Tibial artery (tissue), 4 donors: ENCODE results near the gene KAT6B.
A peak's percentile ranks its signal among the peaks of the same experiment; 100 is the strongest.

Experiments used
- DNase-seq, 2 donors: peaks; one replicate each; pipeline ENCODE4 v3.0.0-alpha.2; 2019
- H3K27ac ChIP-seq, 2 donors: fragments of 200-600 bp; sonication (generic) in 1 of 2; 1 replicate in 1 of 2; 2 replicates in 1 of 2; pipeline ENCODE4 v1.5.1; 2018 to 2019; ENCODE audit warnings: mild to moderate bottlenecking in 1 of 2
- H3K27me3 ChIP-seq, 2 donors: fragments of 200-600 bp; sonication (generic) in 1 of 2; one replicate each; pipeline versions ENCODE4 v1.5.1 to v1.6.0; 2016 to 2019
- H3K36me3 ChIP-seq, 3 donors: fragments of 200-600 bp; sonication (generic) in 2 of 3; one replicate each; pipeline ENCODE4 v1.5.1; 2016 to 2019; ENCODE audit warnings: mild to moderate bottlenecking in 2 of 3
- H3K4me1 ChIP-seq, 4 donors: fragments of 200-600 bp; sonication (generic) in 2 of 4; 1 replicate in 3 of 4; 2 replicates in 1 of 4; pipeline ENCODE4 v1.5.1; 2016 to 2019
- H3K4me3 ChIP-seq, 2 donors: fragments of 200-600 bp; sonication (generic) in 1 of 2; 1 replicate in 1 of 2; 2 replicates in 1 of 2; pipeline ENCODE4 v1.5.1; 2018 to 2019; ENCODE audit warnings: mild to moderate bottlenecking in 2 of 2
- H3K9me3 ChIP-seq, 3 donors: fragments of 200-600 bp; sonication (generic) in 1 of 3; one replicate each; pipeline ENCODE4 v1.5.1; 2016 to 2019
- CTCF ChIP-seq, 2 experiments: fragments of 200-600 bp in 1 of 2; fragments of 450-650 bp in 1 of 2; IDR thresholded peaks; one replicate each; pipeline ENCODE4 v1.5.1; 2017 to 2019; ENCODE audit warnings: antibody characterized with exemption in 2 of 2, mild to moderate bottlenecking in 1 of 2, moderate library complexity in 1 of 2
- intact Hi-C: fragments of 100-400 bp; cut with DNase I; formaldehyde crosslinking; loops from one replicate; pipeline ENCODE4 v1.15.0; 2023; ENCODE audit warnings: low total_unique reads

KAT6B gene

GRCh38 chr10:74808501-74808900 lies 17.9 kb upstream of the KAT6B start:
- Histone ChIP-seq H3K27me3 (no peaks in the 10 kb centered on the region), H3K36me3 (no peaks in the 10 kb centered on the region), H3K9me3 (no peaks in the 10 kb centered on the region), H3K27ac (no peak overlapping the region), H3K4me1 (no peaks in the 10 kb centered on the region), H3K4me3 (no peak overlapping the region)
- DNase-seq = no peak
- no peak for TF ChIP-seq CTCF (IDR thresholded peaks at IDR 0.05)
- intact Hi-C loops = no loop called here

DNA sequence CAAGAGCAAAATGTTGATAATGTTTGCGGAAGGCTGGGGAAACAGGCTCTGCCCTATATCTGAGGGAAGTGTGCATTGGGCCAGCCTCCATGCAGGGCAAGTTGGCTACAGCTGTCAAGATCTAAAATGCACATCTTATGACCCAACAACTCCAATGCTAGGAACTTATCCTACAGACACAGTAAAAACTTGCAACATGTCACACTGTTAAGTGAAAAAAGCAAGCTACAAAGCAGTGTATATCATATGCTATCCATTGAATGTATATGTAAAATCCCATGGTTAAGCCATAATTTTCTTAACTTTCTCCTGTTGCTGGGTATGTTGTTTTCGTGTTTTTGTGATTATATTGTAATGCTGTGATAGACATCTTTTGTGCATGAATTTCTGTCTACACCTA lies 16.3 kb upstream of the KAT6B start:
- intact Hi-C loops = no loop called here
- Histone ChIP-seq H3K27ac (no peak overlapping the region), H3K9me3 (no peaks in the 10 kb centered on the region), H3K27me3 (no peaks in the 10 kb centered on the region), H3K36me3 (no peaks in the 10 kb centered on the region), H3K4me3 (no peak overlapping the region), H3K4me1 (no peaks in the 10 kb centered on the region)
- peak in 1 of 2 donors; percentile 1 for DNase-seq
- no peak for TF ChIP-seq CTCF (IDR thresholded peaks at IDR 0.05)

DNA sequence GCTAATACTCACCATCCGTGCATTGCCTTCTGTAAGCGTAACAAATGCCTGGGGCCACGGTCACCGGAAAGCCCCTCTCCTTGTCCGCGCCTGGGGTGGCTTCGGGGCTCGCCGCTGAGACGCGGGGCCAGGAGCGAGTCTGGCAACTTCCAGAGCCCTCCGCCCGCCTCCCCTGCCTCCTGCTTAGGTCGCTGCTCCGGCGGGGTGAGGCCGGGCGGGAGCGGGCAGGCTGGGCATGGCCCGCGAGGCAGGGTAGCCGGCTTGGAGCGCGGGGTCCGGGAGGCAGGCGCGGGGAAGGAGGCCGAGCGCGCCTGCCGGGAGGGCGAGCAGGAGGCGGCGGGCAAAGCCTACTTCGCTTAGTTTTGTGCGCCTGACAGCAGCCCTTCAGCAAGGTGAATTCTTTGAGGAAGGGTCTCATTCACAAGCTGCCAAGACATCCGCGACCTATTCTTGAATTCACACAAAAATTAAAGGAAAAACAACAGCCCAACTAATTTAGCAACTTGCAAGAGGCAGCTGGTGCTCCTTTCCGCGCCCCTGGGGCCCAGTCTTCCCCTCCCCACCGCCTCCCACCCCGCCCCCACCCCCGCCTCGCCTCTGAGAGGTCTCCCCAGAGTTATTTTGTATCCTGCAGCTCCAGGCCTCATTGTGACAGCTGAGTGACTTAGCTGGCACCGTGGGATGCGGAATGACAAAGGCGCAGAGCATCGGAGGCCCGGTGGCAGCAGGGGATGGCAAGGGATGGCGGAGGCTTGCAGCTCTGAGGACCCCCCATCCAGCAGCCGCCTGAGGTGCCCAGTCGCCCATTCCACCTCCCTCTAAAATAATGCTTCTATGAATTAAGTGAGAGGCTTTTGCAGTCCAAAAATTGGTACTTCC lies 12.8 kb upstream of the KAT6B start:
- Histone ChIP-seq H3K4me1 (no peaks in the 10 kb centered on the region), H3K27me3 (no peaks in the 10 kb centered on the region), H3K9me3 (no peaks in the 10 kb centered on the region), H3K27ac (no peak overlapping the region), H3K4me3 (no peak overlapping the region), H3K36me3 (no peaks in the 10 kb centered on the region)
- intact Hi-C loops = no loop called here
- DNase-seq = peak in 1 of 2 donors; percentile 57
- TF ChIP-seq CTCF (IDR thresholded peaks at IDR 0.05) = no peak

DNA sequence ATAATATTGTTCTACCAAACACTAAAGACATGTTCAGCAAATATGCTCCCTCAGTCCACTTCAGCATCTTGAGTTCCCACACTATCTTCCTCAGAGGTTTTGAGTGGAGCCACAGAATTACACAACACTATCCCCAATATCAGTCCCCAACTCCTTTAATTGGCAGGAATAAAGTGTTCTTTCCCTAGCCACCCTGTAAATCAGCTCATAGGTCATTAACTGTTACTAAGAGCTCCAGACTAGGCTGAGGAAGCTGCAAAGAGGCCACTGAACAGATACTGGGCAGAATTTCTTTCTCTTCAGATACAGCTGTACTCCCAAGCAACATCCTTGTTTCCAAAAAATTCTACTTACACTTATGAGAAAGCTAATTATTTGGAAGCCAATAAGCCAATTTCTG lies 11.6 kb upstream of the KAT6B start:
- H3K4me1 ChIP-seq = no peaks in the 10 kb centered on the region
- intact Hi-C loops = no loop called here
- TF ChIP-seq CTCF (IDR thresholded peaks at IDR 0.05) = no peak
- H3K27me3 ChIP-seq = no peaks in the 10 kb centered on the region
- no peak overlapping the region for H3K4me3 ChIP-seq
- no peak for DNase-seq
- H3K9me3 ChIP-seq = no peaks in the 10 kb centered on the region
- H3K27ac ChIP-seq = no peak overlapping the region
- H3K36me3 ChIP-seq = no peaks in the 10 kb centered on the region

DNA sequence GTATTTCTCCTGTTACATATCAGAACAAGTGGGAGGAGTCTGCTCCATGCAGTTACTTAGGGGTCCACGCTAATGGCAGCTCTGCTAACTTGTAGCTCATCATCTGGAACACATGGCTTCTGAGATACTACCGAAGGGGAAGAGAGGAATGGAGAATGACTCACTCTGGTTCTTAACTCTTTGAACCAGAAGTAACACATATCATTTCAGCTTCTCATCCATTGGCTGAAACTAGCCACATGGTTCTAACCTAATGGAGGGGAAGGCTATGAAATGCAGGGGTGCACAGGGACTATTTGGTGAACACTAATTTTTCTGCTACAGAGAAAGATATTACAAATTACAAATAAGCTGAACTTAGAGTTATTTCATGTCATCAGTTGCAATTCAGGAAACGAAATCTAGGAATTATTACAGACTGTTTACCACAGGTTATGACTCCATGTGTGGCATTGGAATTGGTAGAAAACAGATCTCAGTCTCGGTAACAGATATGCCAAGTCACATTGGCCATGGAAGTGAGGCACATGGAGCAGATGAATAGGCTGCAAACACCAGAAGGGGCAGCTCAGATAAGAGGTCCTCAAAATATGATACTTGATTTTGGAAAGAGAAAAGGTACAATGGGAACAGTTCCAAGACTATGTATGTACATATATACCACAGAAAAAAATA lies 9.4 kb upstream of the KAT6B start:
- Histone ChIP-seq H3K27me3 (no peaks in the 10 kb centered on the region), H3K4me3 (no peak overlapping the region), H3K9me3 (no peaks in the 10 kb centered on the region), H3K27ac (no peak overlapping the region), H3K4me1 (peaks cover 0 to 11% (median 5%) of the 10 kb centered on the region in 4 donors), H3K36me3 (no peaks in the 10 kb centered on the region)
- intact Hi-C loops = no loop called here
- DNase-seq = no peak
- no peak for TF ChIP-seq CTCF (IDR thresholded peaks at IDR 0.05)
